Measurements from ENCODE around the gene FGR. TPM values are rescaled to one million over a fixed set of nuclear protein-coding genes. Genes with fewer than 3 reads are reported as not detected.

FGR gene
- total RNA-seq, 1 donor from 2014 or later = not detected

- Histone ChIP-seq H3K36me3 (no peaks in the 10 kb centered on the region), H3K9me3 (ENCODE audit: low read depth) (no peaks in the 10 kb centered on the region), H3K27ac (peak overlapping the region; percentile 96), H4K20me1 (ENCODE audit: low read depth) (peaks cover 100% of the 10 kb centered on the region), H3K4me1 (peaks cover 81% of the 10 kb centered on the region), H3K27me3 (no peaks in the 10 kb centered on the region), H3K4me3 (peak overlapping the region; percentile 40), H3K4me2 (peak overlapping the region; percentile 80), H3K79me2 (ENCODE audit: low read depth) (peaks cover 100% of the 10 kb centered on the region), H3K9ac (peak overlapping the region; percentile 7), H3F3A (ENCODE audit: low read depth) (peaks cover 24% of the 10 kb centered on the region), H2AFZ (replicated peaks) (no peak overlapping the region)
- peak; percentile 91 for DNase-seq (ENCODE audit: low spot score)
- TF ChIP-seq CTCF (IDR thresholded peaks at IDR 0.05) (no peak), EZH2 (IDR thresholded peaks at IDR 0.05) (no peak), EZH2phosphoT487 (IDR thresholded peaks at IDR 0.05) (no peak)
- peak overlapping the region; percentile 81 for H3K27ac Mint-ChIP-seq
- no peaks in the 10 kb centered on the region for H3K36me3 Mint-ChIP-seq
- peaks cover 18% of the 10 kb centered on the region for H3K4me1 Mint-ChIP-seq
- peak overlapping the region; percentile 80 for H3K4me3 Mint-ChIP-seq
- no peaks in the 10 kb centered on the region for H3K27me3 Mint-ChIP-seq (ENCODE audit: insufficient read depth, low read depth)
- H3K9me3 Mint-ChIP-seq = no peaks in the 10 kb centered on the region
Measured at GRCh38 chr1:27592931-27593677, 41.9 kb downstream of the FGR start.

DNA sequence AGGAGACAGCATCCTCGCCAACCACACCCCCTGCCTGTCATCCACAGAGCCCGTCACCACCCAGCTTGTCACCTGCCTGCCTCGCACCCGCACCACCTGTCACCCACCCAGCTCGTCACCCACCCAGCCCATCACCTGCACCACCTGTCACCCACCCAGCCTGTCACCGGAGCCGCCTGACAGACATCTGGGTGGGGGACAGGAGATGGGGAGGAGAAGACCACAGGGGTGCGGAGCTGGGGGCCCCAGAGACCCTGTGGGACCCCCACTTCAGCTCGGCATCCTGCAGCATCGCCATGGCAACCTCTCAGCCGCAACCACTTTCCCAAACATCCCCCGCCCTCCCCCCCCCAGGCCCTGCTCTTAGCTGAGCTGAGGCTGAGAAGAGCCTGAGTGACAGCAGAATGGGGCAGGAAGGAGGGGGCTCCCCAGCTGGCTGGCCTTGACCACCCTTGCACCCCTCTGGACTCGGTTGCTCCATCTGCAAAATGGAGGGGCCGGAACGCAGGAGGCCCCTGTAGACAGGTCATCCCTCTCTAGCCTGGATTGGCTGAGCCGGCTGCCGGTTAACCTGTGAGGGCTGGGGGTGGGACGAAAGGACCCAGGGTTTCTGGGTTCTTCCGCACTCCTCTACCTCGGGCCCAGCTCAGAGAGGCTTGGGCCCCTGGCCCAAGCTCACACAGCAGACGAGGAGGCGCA, 42.6 kb downstream of the FGR start:
- no peaks in the 10 kb centered on the region for H3K36me3 ChIP-seq
- H3K79me2 ChIP-seq (ENCODE audit: low read depth) = peaks cover 100% of the 10 kb centered on the region
- no peak overlapping the region for H3K9ac ChIP-seq
- peak overlapping the region; percentile 47 for H3K27ac ChIP-seq
- peaks cover 74% of the 10 kb centered on the region for H3K4me1 ChIP-seq
- H3K4me1 Mint-ChIP-seq = peaks cover 18% of the 10 kb centered on the region
- peak; percentile 62 for DNase-seq (ENCODE audit: low spot score)
- no peaks in the 10 kb centered on the region for H3K27me3 ChIP-seq
- H3K4me3 ChIP-seq = peak overlapping the region; percentile 40
- peaks cover 100% of the 10 kb centered on the region for H4K20me1 ChIP-seq (ENCODE audit: low read depth)
- peak overlapping the region; percentile 26 for H3K4me3 Mint-ChIP-seq
- H3F3A ChIP-seq (ENCODE audit: low read depth) = peaks cover 24% of the 10 kb centered on the region
- TF ChIP-seq EZH2 (IDR thresholded peaks at IDR 0.05) = no peak
- no peak for TF ChIP-seq CTCF (IDR thresholded peaks at IDR 0.05)
- TF ChIP-seq EZH2phosphoT487 (IDR thresholded peaks at IDR 0.05) = no peak
- H3K4me2 ChIP-seq = peak overlapping the region; percentile 80
- no peaks in the 10 kb centered on the region for H3K27me3 Mint-ChIP-seq (ENCODE audit: insufficient read depth, low read depth)
- H3K9me3 Mint-ChIP-seq = no peaks in the 10 kb centered on the region
- no peaks in the 10 kb centered on the region for H3K9me3 ChIP-seq (ENCODE audit: low read depth)
- H2AFZ ChIP-seq (replicated peaks) = no peak overlapping the region
- H3K36me3 Mint-ChIP-seq = no peaks in the 10 kb centered on the region
- no peak overlapping the region for H3K27ac Mint-ChIP-seq

GRCh38 chr1:27591622-27592021, 43.4 kb downstream of the FGR start:
- H3K27me3 ChIP-seq = no peaks in the 10 kb centered on the region
- H3K4me1 ChIP-seq = peaks cover 67% of the 10 kb centered on the region
- H3K27ac ChIP-seq = no peak overlapping the region
- no peak overlapping the region for H3K4me3 ChIP-seq
- Mint-ChIP-seq H3K27ac (no peak overlapping the region), H3K4me1 (peaks cover 18% of the 10 kb centered on the region), H3K36me3 (no peaks in the 10 kb centered on the region), H3K9me3 (no peaks in the 10 kb centered on the region), H3K27me3 (ENCODE audit: insufficient read depth, low read depth) (no peaks in the 10 kb centered on the region), H3K4me3 (peak overlapping the region; percentile 4)
- H3K9me3 ChIP-seq (ENCODE audit: low read depth) = no peaks in the 10 kb centered on the region
- H3F3A ChIP-seq (ENCODE audit: low read depth) = peaks cover 24% of the 10 kb centered on the region
- peaks cover 100% of the 10 kb centered on the region for H3K79me2 ChIP-seq (ENCODE audit: low read depth)
- peaks cover 100% of the 10 kb centered on the region for H4K20me1 ChIP-seq (ENCODE audit: low read depth)
- TF ChIP-seq CTCF (IDR thresholded peaks at IDR 0.05) (no peak), EZH2 (IDR thresholded peaks at IDR 0.05) (no peak), EZH2phosphoT487 (IDR thresholded peaks at IDR 0.05) (no peak)
- peak overlapping the region; percentile 80 for H3K4me2 ChIP-seq
- no peaks in the 10 kb centered on the region for H3K36me3 ChIP-seq
- H2AFZ ChIP-seq (replicated peaks) = no peak overlapping the region
- no peak overlapping the region for H3K9ac ChIP-seq
- DNase-seq (ENCODE audit: low spot score) = no peak
